ENCODE measurements around the gene ST3GAL3.
A peak's percentile ranks its signal among the peaks of the same experiment; 100 is the strongest.

ST3GAL3 gene

DNA sequence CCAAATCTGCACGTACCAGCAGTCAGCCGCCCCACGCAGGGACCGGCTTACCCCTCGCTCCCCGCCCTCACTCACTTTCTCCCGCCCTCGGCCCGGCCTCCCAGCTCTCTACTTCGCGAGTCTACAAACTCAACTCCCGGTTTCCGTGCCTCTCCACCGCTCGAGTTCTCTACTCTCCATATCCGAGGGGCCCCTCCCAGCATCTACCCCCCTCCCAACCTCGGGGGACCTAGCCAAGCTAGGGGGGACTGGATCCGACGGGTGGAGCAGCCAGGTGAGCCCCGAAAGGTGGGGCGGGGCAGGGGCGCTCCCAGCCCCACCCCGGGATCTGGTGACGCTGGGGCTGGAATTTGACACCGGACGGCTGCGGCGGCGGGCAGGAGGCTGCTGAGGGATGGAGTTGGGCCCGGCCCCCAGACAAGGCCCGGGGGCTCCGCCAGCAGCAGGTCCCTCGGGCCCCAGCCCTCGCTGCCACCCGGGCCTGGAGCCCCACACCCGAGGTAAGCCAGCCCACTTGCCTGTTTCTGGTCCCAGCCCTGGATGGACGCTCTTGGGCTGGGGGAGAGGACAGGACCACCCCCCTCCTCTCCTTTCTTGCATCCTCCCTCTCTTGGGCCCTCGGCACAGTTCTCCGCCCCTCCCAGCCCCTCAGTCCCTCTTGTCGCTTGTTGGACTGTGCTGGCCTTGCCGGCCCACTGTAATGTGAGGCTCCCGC lies 226.2 kb downstream of the ST3GAL3 start, which contains the start of gene ARTN:
Gene ARTN (plus strand): TSS at position 416 of the 715 bp plus-strand sequence. CDS start 1,856 bp downstream, outside the sequence.
- H3K27ac ChIP-seq (replicated peaks) = no peak within 1 kb of the TSS
- no peak for DNase-seq (ENCODE audit: low read depth in 1 of 2, low spot score in 1 of 2)
- TF ChIP-seq GABPA (IDR thresholded peaks at IDR 0.05; ENCODE audit: low read depth) (no peak), POLR2AphosphoS5 (IDR thresholded peaks at IDR 0.05; ENCODE audit: low read depth) (no peak), SPI1 (IDR thresholded peaks at IDR 0.05; ENCODE audit: borderline replicate concordance, low read depth) (no peak)
- TF ChIP-seq, protein P1, sequence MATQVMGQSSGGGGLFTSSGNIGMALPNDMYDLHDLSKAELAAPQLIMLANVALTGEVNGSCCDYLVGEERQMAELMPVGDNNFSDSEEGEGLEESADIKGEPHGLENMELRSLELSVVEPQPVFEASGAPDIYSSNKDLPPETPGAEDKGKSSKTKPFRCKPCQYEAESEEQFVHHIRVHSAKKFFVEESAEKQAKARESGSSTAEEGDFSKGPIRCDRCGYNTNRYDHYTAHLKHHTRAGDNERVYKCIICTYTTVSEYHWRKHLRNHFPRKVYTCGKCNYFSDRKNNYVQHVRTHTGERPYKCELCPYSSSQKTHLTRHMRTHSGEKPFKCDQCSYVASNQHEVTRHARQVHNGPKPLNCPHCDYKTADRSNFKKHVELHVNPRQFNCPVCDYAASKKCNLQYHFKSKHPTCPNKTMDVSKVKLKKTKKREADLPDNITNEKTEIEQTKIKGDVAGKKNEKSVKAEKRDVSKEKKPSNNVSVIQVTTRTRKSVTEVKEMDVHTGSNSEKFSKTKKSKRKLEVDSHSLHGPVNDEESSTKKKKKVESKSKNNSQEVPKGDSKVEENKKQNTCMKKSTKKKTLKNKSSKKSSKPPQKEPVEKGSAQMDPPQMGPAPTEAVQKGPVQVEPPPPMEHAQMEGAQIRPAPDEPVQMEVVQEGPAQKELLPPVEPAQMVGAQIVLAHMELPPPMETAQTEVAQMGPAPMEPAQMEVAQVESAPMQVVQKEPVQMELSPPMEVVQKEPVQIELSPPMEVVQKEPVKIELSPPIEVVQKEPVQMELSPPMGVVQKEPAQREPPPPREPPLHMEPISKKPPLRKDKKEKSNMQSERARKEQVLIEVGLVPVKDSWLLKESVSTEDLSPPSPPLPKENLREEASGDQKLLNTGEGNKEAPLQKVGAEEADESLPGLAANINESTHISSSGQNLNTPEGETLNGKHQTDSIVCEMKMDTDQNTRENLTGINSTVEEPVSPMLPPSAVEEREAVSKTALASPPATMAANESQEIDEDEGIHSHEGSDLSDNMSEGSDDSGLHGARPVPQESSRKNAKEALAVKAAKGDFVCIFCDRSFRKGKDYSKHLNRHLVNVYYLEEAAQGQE (IDR thresholded peaks at IDR 0.05; ENCODE audit: insufficient replicate concordance, low read depth) = no peak
- TF ChIP-seq, protein P2, sequence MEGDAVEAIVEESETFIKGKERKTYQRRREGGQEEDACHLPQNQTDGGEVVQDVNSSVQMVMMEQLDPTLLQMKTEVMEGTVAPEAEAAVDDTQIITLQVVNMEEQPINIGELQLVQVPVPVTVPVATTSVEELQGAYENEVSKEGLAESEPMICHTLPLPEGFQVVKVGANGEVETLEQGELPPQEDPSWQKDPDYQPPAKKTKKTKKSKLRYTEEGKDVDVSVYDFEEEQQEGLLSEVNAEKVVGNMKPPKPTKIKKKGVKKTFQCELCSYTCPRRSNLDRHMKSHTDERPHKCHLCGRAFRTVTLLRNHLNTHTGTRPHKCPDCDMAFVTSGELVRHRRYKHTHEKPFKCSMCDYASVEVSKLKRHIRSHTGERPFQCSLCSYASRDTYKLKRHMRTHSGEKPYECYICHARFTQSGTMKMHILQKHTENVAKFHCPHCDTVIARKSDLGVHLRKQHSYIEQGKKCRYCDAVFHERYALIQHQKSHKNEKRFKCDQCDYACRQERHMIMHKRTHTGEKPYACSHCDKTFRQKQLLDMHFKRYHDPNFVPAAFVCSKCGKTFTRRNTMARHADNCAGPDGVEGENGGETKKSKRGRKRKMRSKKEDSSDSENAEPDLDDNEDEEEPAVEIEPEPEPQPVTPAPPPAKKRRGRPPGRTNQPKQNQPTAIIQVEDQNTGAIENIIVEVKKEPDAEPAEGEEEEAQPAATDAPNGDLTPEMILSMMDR (IDR thresholded peaks at IDR 0.05; ENCODE audit: insufficient read depth, low read length) = no peak
- no peaks in the 10 kb centered on the region for H3K27me3 ChIP-seq (ENCODE audit: insufficient read depth, poor library complexity, severe bottlenecking)
- H3K4me3 ChIP-seq (replicated peaks; ENCODE audit: insufficient read depth, low read length) = no peak within 1 kb of the TSS

DNA sequence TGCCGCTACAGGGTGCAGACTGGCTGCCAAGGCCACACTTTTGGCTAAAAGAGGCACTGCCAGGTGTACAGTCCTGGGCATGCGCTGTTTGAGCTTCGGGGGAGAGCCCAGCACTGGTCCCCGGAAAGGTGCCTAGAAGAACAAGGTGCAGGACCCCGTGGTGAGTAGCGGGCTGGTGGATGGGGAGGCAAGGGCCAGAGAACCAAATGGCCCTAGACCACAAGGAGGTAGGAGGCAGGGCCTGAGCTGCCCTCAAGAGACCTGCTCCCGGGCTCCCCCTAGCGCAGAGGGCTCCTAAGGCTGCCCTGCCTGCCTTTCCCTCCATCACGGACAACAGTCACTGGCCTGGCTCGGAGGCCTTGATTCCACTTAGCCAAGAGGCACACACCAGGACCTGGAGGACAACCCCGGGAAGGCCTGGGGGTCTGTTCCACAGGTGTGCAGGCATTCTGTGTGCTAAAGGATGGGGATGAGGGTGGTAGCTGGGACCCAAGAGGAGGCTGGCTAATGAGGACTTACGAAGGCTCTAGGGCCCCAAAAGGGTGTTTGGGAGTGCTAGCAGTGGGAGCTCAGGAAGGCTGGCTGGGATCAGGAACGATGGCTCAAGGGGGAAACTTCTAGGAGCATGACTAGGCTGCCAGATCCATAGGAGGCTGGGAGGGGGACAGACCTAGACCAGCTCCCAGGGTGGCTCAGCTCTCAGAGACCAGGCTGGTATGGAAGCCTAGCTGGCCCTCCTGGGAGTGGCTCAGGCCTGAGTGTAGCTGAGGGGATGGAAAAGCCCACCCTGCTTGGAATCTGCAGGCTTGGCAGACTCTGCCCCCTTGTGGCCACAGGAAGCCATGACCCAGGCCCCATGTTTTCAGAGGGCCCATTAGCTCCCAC lies 227.0 kb downstream of the ST3GAL3 start:
- TF ChIP-seq, protein P1 (IDR thresholded peaks at IDR 0.05; ENCODE audit: insufficient replicate concordance, low read depth) = no peak
- TF ChIP-seq, protein P2 (IDR thresholded peaks at IDR 0.05; ENCODE audit: insufficient read depth, low read length) = peak; percentile 82
- DNase-seq (ENCODE audit: low read depth in 1 of 2, low spot score in 1 of 2) = peak; percentile 33 to 78
- H3K27me3 ChIP-seq (ENCODE audit: insufficient read depth, poor library complexity, severe bottlenecking) = no peaks in the 10 kb centered on the region
- no peak overlapping the region for H3K4me3 ChIP-seq (replicated peaks; ENCODE audit: insufficient read depth, low read length)
- H3K27ac ChIP-seq (replicated peaks) = no peak overlapping the region

DNA sequence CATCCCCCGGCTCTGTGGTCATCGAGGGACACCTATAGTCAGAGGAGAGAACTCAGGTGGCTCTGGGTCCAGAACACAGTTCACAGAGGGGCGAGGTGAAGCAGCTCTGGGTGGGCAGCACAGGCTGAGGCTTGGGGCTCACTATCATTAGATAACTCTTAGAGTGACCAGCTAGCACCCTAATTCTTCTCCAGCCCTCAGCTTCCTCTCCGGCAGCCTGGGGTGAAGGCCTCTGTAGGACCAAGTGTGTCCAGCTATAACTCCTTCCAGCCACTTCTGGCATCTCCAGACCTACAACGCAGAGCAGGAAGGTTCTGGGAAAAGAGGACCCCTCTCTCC lies 227.6 kb downstream of the ST3GAL3 start:
- Histone ChIP-seq H3K4me3 (replicated peaks; ENCODE audit: insufficient read depth, low read length) (no peak overlapping the region), H3K27ac (replicated peaks) (no peak overlapping the region; the same call in 1 of the 2 replicates), H3K27me3 (ENCODE audit: insufficient read depth, poor library complexity, severe bottlenecking) (no peaks in the 10 kb centered on the region)
- no peak for TF ChIP-seq GABPA (IDR thresholded peaks at IDR 0.05; ENCODE audit: low read depth)
- TF ChIP-seq SPI1 (IDR thresholded peaks at IDR 0.05; ENCODE audit: borderline replicate concordance, low read depth) = no peak
- TF ChIP-seq, protein P1 (IDR thresholded peaks at IDR 0.05; ENCODE audit: insufficient replicate concordance, low read depth) = no peak
- TF ChIP-seq POLR2AphosphoS5 (IDR thresholded peaks at IDR 0.05; ENCODE audit: low read depth) = no peak
- TF ChIP-seq, protein P2 (IDR thresholded peaks at IDR 0.05; ENCODE audit: insufficient read depth, low read length) = no peak
- no peak for DNase-seq (ENCODE audit: low read depth in 1 of 2, low spot score in 1 of 2)

All from HL-60 (cell line).